OCI-LY1 (cell line): Measurements from ENCODE around the gene EVA1A.

ENCODE experiments used
- H2AFZ ChIP-seq: fragments of 200-600 bp; sonication (generic), shearing (Covaris generic); 2 replicates; pipeline ENCODE4 v1.6.0; 2014; ENCODE audit warnings: antibody characterized with exemption, mild to moderate bottlenecking, low read length
- H3F3A ChIP-seq: fragments of 200-600 bp; sonication (generic), shearing (Covaris generic); 2 replicates; pipeline ENCODE4 v1.6.0; 2014; ENCODE audit warnings: mild to moderate bottlenecking, antibody characterized with exemption, low read length, moderate library complexity; ENCODE audit not compliant: insufficient read depth
- H3K27ac ChIP-seq: fragments of 200-600 bp; sonication (generic); 2 replicates; pipeline ENCODE4 v1.5.1; 2014; ENCODE audit warnings: low read length, mixed run types, mild to moderate bottlenecking, low read depth; ENCODE audit not compliant: poor library complexity, severe bottlenecking
- H3K27me3 ChIP-seq: fragments of 200-600 bp; sonication (generic); 2 replicates; pipeline ENCODE4 v1.6.0; 2014; ENCODE audit warnings: antibody characterized with exemption, mild to moderate bottlenecking, low read length, moderate library complexity; ENCODE audit not compliant: insufficient read depth
- H3K36me3 ChIP-seq: fragments of 200-600 bp; sonication (generic); 2 replicates; pipeline ENCODE4 v1.6.1; 2014; ENCODE audit warnings: mild to moderate bottlenecking, antibody characterized with exemption, low read length, moderate library complexity, mixed read lengths; ENCODE audit not compliant: insufficient read depth
- H3K4me1 ChIP-seq: fragments of 200-600 bp; sonication (generic); 2 replicates; pipeline ENCODE4 v1.5.1; 2014; ENCODE audit warnings: mild to moderate bottlenecking, low read length, moderate library complexity; ENCODE audit not compliant: insufficient read depth, severe bottlenecking
- H3K4me2 ChIP-seq: fragments of 200-600 bp; sonication (generic), shearing (Covaris generic); 2 replicates; pipeline ENCODE4 v1.6.1; 2014; ENCODE audit warnings: low read length
- H3K4me3 ChIP-seq: fragments of 200-600 bp; sonication (generic); 2 replicates; pipeline ENCODE4 v1.5.1; 2014; ENCODE audit warnings: low read length, low read depth, mild to moderate bottlenecking, mixed read lengths; ENCODE audit not compliant: poor library complexity, severe bottlenecking
- H3K79me2 ChIP-seq: fragments of 200-600 bp; shearing (Covaris generic); 2 replicates; pipeline ENCODE4 v1.6.1; 2016; ENCODE audit warnings: mixed run types, low read length, mixed read lengths; ENCODE audit not compliant: insufficient read depth
- H3K9ac ChIP-seq: fragments of 200-600 bp; sonication (generic), shearing (Covaris generic); 2 replicates; pipeline ENCODE4 v1.6.1; 2014; ENCODE audit warnings: mild to moderate bottlenecking, low read length, mixed read lengths
- H3K9me2 ChIP-seq: fragments of 200-600 bp; sonication (generic), shearing (Covaris generic); 2 replicates; pipeline ENCODE4 v1.6.1; 2014; ENCODE audit warnings: low read depth, mild to moderate bottlenecking, low read length, mixed read lengths
- H3K9me3 ChIP-seq: fragments of 200-600 bp; shearing (Covaris generic); 2 replicates; pipeline ENCODE4 v1.6.1; 2014; ENCODE audit warnings: low read length, mixed read lengths
- H4K20me1 ChIP-seq: fragments of 200-600 bp; sonication (generic), shearing (Covaris generic); 2 replicates; pipeline ENCODE4 v1.6.0; 2016; ENCODE audit warnings: mild to moderate bottlenecking, low read length; ENCODE audit not compliant: insufficient read depth
- CTCF ChIP-seq: fragments of 200-600 bp; sonication (generic), shearing (Covaris generic); IDR thresholded peaks from 2 replicates; pipeline ENCODE4 v1.5.1; 2017; ENCODE audit warnings: mild to moderate bottlenecking, antibody characterized with exemption, low read length, moderate library complexity, mixed read lengths
- EZH2 ChIP-seq: fragments of 200-600 bp; sonication (generic), shearing (Covaris generic); IDR thresholded peaks from 2 replicates; pipeline ENCODE4 v1.8.0; 2017; ENCODE audit warnings: borderline replicate concordance, mixed run types, mild to moderate bottlenecking, antibody characterized with exemption, low read length, moderate library complexity, mixed read lengths

EVA1A gene

GRCh38 chr2:75558786-75559679, 1.7 kb downstream of the EVA1A start:
- Histone ChIP-seq H2AFZ (no peak overlapping the region), H3K4me3 (no peak overlapping the region), H3F3A (no peaks in the 10 kb centered on the region), H3K9me3 (no peaks in the 10 kb centered on the region), H3K79me2 (no peaks in the 10 kb centered on the region), H3K4me2 (no peak overlapping the region), H3K27ac (no peak overlapping the region), H3K9me2 (no peaks in the 10 kb centered on the region), H4K20me1 (no peaks in the 10 kb centered on the region), H3K4me1 (no peaks in the 10 kb centered on the region), H3K27me3 (no peaks in the 10 kb centered on the region), H3K9ac (no peak overlapping the region), H3K36me3 (no peaks in the 10 kb centered on the region)
- TF ChIP-seq CTCF, result no peak
- TF ChIP-seq EZH2, result no peak

- H3K4me1 ChIP-seq, result no peaks in the 10 kb centered on the region
- TF ChIP-seq EZH2, result no peak
- no peak overlapping the region for H3K27ac ChIP-seq
- no peaks in the 10 kb centered on the region for H3K27me3 ChIP-seq
- no peaks in the 10 kb centered on the region for H3F3A ChIP-seq
- no peaks in the 10 kb centered on the region for H3K36me3 ChIP-seq
- H3K4me3 ChIP-seq, result no peak overlapping the region
- H3K79me2 ChIP-seq, result no peaks in the 10 kb centered on the region
- H3K9ac ChIP-seq, result no peak overlapping the region
- no peaks in the 10 kb centered on the region for H3K9me3 ChIP-seq
- H2AFZ ChIP-seq, result no peak overlapping the region
- no peaks in the 10 kb centered on the region for H4K20me1 ChIP-seq
- H3K4me2 ChIP-seq, result no peak overlapping the region
- no peaks in the 10 kb centered on the region for H3K9me2 ChIP-seq
These were observed 2.6 kb downstream of the EVA1A start for GRCh38 chr2:75558136-75558535.

GRCh38 chr2:75557474-75558133, 3.1 kb downstream of the EVA1A start:
- TF ChIP-seq EZH2 (no peak), CTCF (no peak)
- Histone ChIP-seq H3K27ac (no peak overlapping the region), H3K79me2 (no peaks in the 10 kb centered on the region), H3K4me2 (no peak overlapping the region), H3K9ac (no peak overlapping the region), H3K36me3 (no peaks in the 10 kb centered on the region), H3F3A (no peaks in the 10 kb centered on the region), H3K4me1 (no peaks in the 10 kb centered on the region), H4K20me1 (no peaks in the 10 kb centered on the region), H3K9me2 (no peaks in the 10 kb centered on the region), H3K9me3 (no peaks in the 10 kb centered on the region), H2AFZ (no peak overlapping the region), H3K4me3 (no peak overlapping the region), H3K27me3 (no peaks in the 10 kb centered on the region)
